GM10266 (cell line): Measurements from ENCODE around the gene SHMT1.
"Not testable (repeated sequence)": the region's sequence is repeated elsewhere in the genome, so short reads cannot be mapped to it uniquely, and the experiment has no call there.

Experiments used
- DNase-seq: peaks from one replicate; pipeline ENCODE4 v3.0.0; 2012; ENCODE audit errors: extremely low spot score
- TF ChIP-seq, protein P1 (sequence below): IDR thresholded peaks from 2 replicates; pipeline ENCODE4 v1.5.1; 2012; ENCODE audit warnings: mild to moderate bottlenecking, low read depth; ENCODE audit not compliant: control insufficient read depth, insufficient read depth; ENCODE audit errors: missing control alignments

SHMT1 gene

DNA sequence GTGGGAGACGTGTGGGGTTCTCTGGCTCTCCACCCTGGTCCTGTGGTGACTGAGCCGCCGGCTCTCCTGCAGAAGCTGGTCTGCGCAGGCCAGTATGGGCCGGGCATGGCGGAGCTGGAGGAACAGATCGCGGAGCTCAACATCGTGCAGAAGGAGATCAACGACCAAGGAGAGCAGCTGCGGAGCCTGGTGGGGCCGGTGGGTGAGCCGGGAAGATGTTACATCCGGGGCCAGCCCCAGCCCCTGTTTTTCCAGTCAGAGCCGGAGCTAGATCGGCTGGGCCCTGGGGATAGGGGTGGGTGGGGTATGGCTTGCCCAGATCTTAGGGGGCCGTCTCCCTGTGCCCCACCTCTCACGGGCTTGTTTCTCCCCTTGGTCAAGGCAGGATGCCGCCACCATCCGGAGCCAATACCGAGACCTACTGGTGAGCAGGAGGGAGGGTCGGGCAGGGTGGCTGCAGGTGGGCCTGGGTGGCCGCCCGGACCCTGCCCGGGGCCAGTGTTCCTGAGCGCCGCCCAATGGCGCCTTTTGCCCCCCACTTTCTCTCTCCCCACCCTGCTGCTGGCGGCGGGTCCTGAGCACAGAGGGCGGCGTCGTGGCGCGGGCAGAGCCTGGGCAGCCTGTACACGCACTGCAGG lies 19.2 kb upstream of the SHMT1 start:
- TF ChIP-seq, protein P1, sequence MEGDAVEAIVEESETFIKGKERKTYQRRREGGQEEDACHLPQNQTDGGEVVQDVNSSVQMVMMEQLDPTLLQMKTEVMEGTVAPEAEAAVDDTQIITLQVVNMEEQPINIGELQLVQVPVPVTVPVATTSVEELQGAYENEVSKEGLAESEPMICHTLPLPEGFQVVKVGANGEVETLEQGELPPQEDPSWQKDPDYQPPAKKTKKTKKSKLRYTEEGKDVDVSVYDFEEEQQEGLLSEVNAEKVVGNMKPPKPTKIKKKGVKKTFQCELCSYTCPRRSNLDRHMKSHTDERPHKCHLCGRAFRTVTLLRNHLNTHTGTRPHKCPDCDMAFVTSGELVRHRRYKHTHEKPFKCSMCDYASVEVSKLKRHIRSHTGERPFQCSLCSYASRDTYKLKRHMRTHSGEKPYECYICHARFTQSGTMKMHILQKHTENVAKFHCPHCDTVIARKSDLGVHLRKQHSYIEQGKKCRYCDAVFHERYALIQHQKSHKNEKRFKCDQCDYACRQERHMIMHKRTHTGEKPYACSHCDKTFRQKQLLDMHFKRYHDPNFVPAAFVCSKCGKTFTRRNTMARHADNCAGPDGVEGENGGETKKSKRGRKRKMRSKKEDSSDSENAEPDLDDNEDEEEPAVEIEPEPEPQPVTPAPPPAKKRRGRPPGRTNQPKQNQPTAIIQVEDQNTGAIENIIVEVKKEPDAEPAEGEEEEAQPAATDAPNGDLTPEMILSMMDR, result no peak
- DNase-seq, result no peak

DNA sequence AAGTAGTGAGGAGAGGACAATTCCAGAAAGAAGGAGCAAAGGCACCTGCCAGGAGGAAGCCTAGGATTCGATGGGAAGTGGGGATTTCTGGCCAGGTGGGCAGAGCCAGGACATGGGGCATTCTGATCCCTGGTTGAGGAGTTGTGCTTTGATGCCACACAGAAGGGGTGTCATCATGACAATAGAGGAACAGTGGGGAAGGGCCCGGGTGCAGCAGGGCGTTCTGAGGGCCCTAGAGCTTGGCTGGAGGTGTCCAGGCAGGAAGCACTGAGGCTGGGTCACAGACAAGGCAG lies 18.5 kb upstream of the SHMT1 start:
- TF ChIP-seq, protein P1, result no peak
- DNase-seq, result no peak

DNA sequence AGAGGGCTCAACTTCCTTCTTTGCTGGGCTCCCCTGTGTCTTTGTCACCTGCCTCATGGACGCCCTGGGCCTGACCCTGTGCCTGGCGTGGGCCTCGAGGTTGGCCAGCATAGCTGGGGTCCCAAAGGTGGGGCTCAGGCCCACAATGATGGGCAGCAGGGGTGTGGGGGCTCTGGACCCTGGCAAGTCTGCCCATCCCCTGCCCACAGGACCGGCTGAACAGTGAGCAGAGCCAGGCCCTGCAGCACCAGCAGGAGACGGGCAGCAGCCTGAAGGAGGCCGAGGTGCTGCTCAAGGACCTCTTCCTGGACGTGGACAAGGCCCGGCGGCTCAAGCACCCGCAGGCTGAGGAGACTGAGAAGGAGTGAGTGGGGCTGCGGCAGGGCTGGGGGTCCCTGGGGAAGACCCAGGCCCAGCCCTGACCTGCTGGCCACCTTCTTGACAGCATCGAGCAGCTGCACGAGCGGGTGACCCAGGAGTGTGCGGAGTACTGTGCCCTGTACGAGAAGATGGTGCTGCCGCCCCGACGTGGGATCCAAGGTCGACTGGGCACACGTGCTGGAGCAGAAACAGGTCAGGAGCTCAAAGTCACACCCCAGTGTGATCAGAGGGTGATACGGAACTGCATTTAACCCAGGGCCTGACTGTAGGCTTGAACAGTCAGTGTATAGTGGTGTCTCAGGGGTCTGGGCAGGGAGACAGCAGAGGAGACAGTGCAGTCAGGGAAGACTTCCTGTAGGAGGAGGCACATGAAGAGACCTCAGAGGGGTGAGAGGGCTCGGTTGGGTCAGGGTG lies 18.0 kb upstream of the SHMT1 start:
- TF ChIP-seq, protein P1, result no peak
- DNase-seq, result no peak

DNA sequence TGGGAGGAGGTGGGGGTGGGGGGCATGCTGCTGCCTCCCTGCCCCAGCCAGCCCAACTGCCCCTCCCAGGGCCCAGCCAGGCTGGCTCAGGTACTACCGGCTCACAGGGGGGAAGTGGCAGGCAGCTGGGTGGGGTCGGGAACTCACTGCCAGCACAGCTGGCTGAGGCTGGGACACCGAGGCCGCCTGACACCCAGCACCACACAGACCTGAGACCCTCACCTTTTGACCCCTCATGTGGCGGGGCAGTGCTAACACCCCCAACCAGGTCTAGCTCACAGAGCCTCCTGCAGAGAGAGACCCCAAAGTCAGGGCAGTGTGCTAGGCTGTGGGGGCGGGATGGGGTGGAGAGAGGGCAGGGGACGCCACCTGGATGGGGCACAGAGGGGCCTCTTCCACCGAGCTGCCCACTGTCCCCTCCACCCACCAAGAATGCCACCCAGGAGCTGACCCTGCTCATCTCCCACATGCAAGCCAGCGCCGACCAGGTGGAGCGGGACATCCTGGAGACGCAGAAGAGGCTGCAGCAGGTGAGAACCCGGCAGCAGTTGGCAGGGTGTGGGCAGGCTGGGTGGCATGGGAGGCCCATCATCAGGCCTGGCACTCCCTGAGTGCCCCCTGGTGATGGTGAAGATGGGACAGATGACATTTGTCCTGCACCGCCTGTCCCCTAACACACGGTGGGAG lies 17.3 kb upstream of the SHMT1 start:
- TF ChIP-seq, protein P1, result no peak
- DNase-seq, result no peak

DNA sequence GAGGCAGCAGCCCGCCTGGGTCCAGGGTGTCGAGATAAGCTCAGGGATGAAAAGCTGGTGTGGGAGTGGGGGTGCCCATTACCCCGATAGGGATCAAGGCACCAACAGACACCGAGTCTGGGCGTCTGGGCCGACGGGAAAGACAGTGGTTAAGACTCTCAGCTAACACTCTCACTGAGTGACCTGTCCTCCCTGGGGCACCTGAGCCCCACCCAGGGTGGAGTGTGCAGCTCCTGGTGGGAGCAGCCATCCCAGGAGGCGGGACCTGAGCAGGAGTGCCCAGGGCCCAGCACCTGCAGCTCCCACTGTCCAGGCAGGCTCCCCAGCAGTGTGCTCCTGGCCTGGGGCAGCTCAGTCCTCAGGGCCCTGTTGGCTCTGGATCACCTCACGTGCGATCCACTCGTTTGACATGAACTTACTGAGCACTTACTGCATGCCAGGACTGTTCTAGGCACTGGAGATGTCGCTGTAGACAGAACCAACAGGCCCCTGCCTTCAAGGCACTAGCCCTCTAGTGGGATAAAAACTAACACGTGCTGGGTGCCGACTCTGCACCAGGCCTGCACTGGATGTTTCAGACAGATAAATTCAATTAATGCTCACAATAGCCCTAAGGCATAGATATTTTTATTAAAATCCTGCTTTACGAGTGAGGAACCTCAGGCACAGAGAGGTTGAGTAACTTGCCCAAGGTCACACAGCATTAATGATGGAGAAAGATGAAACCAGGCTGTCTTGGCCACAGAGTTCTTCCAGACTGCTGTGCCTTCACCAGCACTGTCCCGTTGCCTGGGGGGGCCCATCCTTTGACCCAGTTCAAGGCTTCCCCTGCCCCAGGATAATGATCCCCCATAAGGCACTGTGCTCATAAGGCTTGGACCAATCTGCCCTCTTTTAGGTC lies 16.1 kb upstream of the SHMT1 start:
- TF ChIP-seq, protein P1, result no peak
- no peak for DNase-seq

DNA sequence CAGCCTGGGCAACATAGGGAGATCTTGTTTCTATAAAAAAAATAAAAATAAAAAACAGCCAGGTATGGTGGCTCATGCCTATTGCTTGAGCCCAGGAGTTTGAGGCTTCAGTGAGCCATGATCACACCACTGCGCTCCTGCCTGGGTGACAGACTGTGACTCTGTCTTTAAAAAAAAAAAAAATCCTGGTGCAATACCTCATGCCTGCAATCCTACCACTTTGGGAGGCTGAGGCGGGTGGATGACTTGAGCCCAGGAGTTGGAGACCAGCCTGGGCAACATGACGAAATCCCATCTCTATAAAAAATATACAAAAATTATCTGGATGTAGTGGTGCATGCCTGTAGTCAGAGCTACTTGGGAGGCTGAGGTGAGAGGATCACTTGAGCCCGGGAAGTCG lies 15.3 kb upstream of the SHMT1 start:
- not testable (repeated sequence) for DNase-seq

GRCh38 chr17:18378205-18378505 lies 14.8 kb upstream of the SHMT1 start:
- TF ChIP-seq, protein P1, result no peak
- DNase-seq, result no peak
